Karpas-422 (cell line): Measurements from ENCODE around the gene GGA2. TPM values are rescaled to one million over a fixed set of nuclear protein-coding genes. Genes with fewer than 3 reads are reported as not detected.
A peak's percentile ranks its signal among the peaks of the same experiment; 100 is the strongest.
"Not testable (repeated sequence)": the region's sequence is repeated elsewhere in the genome, so short reads cannot be mapped to it uniquely, and the experiment has no call there.

Experiments
- DNase-seq: peaks from one replicate; pipeline ENCODE4 v3.0.0-alpha.2; 2015
- H2AFZ ChIP-seq: fragments of 200-600 bp; sonication (generic); 2 replicates; pipeline ENCODE4 v1.6.1; 2014; ENCODE audit warnings: antibody characterized with exemption, low read length, mixed read lengths
- H3K27ac ChIP-seq: fragments of 200-600 bp; sonication (generic); 2 replicates; pipeline ENCODE4 v1.5.1; 2014; ENCODE audit warnings: mild to moderate bottlenecking, low read length, moderate library complexity
- H3K27me3 ChIP-seq: fragments of 200-600 bp; sonication (generic); 2 replicates; pipeline ENCODE4 v1.6.1; 2014; ENCODE audit warnings: low read length, mixed read lengths
- H3K36me3 ChIP-seq: fragments of 200-600 bp; sonication (generic); 2 replicates; pipeline ENCODE4 v1.6.1; 2014; ENCODE audit warnings: low read length, mixed read lengths; ENCODE audit not compliant: insufficient read depth
- H3K4me1 ChIP-seq: fragments of 200-600 bp; sonication (generic); 2 replicates; pipeline ENCODE4 v1.6.1; 2014; ENCODE audit warnings: mild to moderate bottlenecking, low read length, mixed read lengths
- H3K4me2 ChIP-seq: fragments of 200-600 bp; sonication (generic); 2 replicates; pipeline ENCODE4 v1.6.1; 2014; ENCODE audit warnings: low read length, low read depth, mild to moderate bottlenecking; ENCODE audit not compliant: poor library complexity, severe bottlenecking
- H3K4me3 ChIP-seq: fragments of 200-600 bp; sonication (generic); 2 replicates; pipeline ENCODE4 v1.5.1; 2014; ENCODE audit warnings: mild to moderate bottlenecking, antibody characterized with exemption, low read length, mixed read lengths
- H3K79me2 ChIP-seq: fragments of 200-600 bp; sonication (generic); 2 replicates; pipeline ENCODE4 v1.6.1; 2014; ENCODE audit warnings: mild to moderate bottlenecking, low read length, mixed read lengths
- H3K9ac ChIP-seq: fragments of 200-600 bp; sonication (generic); 2 replicates; pipeline ENCODE4 v1.6.0; 2014; ENCODE audit warnings: low read length
- H3K9me2 ChIP-seq: fragments of 200-600 bp; sonication (generic), shearing (Covaris generic); replicated peaks from 2 replicates; pipeline ENCODE4 v1.6.0; 2014; ENCODE audit warnings: mild to moderate bottlenecking, low read length, moderate library complexity; ENCODE audit not compliant: insufficient read depth
- H3K9me3 ChIP-seq: fragments of 300-700, 200-600 bp; sonication (generic); 2 replicates; pipeline ENCODE4 v1.6.1; 2014; ENCODE audit warnings: low read length, mixed read lengths
- H4K20me1 ChIP-seq: fragments of 200-600 bp; sonication (generic); 2 replicates; pipeline ENCODE4 v1.6.1; 2014; ENCODE audit warnings: mild to moderate bottlenecking, antibody characterized with exemption, low read length, low read depth; ENCODE audit not compliant: insufficient read depth
- total RNA-seq: library from RNA; depleted of rRNA; stranded (reverse); fragments of >200 nt; shearing (Covaris generic); gene quantifications from 2 replicates; pipeline ENCODE4 v1.2.3, GENCODE V29; 2014; ENCODE audit warnings: low replicate concordance

Gene GGA2
- total RNA-seq, 1 experiment from 2014 or later = 109 TPM

GRCh38 chr16:23540817-23541178 is 30.5 kb upstream of the GGA2 start:
- peaks cover 26% of the 10 kb centered on the region; the same call in 1 of the 2 replicates for H3K36me3 ChIP-seq
- H3K4me2 ChIP-seq, H3K9ac ChIP-seq: not testable (repeated sequence)

DNA sequence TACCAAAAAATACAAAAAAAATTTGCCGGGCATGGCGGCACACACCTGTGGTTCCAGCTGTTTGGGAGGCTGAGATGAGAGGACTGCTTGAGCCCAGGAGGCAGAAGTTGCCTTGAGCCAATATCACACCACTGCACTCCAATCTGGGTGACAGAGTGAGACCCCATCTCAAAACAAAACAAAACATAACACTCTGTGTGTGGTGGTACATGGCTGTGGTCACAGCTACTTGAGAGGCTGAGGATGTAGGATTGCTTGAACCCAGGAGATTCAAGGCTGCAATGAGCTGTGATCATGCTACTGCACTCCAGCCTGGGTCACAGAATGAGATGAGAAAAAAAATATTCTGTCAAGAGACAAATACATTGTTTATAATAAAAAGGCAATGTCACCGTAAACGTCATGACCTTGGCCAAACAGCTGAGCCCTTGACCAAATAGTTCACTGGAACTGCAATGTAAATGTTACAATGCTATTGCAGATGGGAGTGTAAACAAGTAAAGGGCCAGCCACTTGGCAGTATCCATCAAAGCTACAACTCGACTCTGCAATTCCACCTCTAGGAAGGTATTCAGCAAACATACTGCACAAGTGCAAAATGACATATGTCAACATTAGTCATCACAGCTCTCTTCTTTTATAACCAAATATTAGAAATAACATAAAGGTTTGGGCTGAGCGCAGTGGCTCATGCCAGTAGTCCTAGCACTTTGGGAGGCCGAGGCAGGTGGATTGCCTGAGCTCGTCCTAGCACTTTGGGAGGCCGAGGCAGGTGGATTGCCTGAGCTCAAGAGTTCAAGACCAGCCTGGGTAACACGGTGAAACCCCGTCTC is 29.9 kb upstream of the GGA2 start:
- Histone ChIP-seq H3K9me2 (no peaks in the 10 kb centered on the region), H3K27me3 (no peaks in the 10 kb centered on the region), H3K4me3 (no peak overlapping the region), H3K9me3 (no peaks in the 10 kb centered on the region), H4K20me1 (no peaks in the 10 kb centered on the region), H3K36me3 (peaks cover 26% of the 10 kb centered on the region; the same call in 1 of the 2 replicates), H2AFZ (no peak overlapping the region), H3K4me2 (no peak overlapping the region), H3K79me2 (0 out of 2 replicates have a peak, but pooled peaks cover 3% of the 10 kb centered on the region), H3K4me1 (peaks cover 6% of the 10 kb centered on the region), H3K27ac (no peak overlapping the region), H3K9ac (no peak overlapping the region)
- DNase-seq = no peak

More at GRCh38 chr16:23540817-23541178, 30.5 kb upstream of the GGA2 start:
- H3K4me1 ChIP-seq, H3K9me2 ChIP-seq, DNase-seq, H3K9me3 ChIP-seq, H2AFZ ChIP-seq, H3K27me3 ChIP-seq, H3K4me3 ChIP-seq, H3K79me2 ChIP-seq, H4K20me1 ChIP-seq, H3K27ac ChIP-seq: not testable (repeated sequence)

DNA sequence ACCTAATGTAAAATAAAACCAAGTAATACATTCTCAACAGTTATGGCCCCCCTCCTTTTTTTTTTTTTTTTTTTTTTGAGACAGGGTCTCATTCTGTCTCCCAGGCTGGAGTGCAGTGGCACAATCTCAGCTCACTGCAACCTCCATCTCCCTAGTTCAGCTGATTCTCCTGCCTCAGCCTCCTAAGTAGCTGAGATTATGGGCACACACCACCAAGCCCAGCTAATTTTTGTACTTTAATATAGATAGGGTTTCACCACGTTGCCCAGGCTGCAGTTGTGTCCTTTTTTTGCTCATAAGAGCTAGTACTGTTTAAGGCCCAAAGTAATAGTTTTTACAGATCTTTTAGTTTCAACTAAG is 28.6 kb upstream of the GGA2 start:
- no peak overlapping the region for H3K9ac ChIP-seq

GRCh38 chr16:23537390-23537789 is 27.1 kb upstream of the GGA2 start:
- Histone ChIP-seq H3K9ac (no peak overlapping the region), H3K4me3 (no peak overlapping the region), H3K9me3 (no peaks in the 10 kb centered on the region), H3K9me2 (no peaks in the 10 kb centered on the region), H3K27ac (peak overlapping the region; percentile 49; the same call in 1 of the 2 replicates), H3K27me3 (no peaks in the 10 kb centered on the region), H3K4me1 (peaks cover 6% of the 10 kb centered on the region), H2AFZ (no peak overlapping the region), H4K20me1 (no peaks in the 10 kb centered on the region), H3K4me2 (no peak overlapping the region), H3K36me3 (peaks cover 34% of the 10 kb centered on the region), H3K79me2 (0 out of 2 replicates have a peak, but pooled peaks cover 3% of the 10 kb centered on the region)
- DNase-seq = no peak

More for the DNA sequence above, 28.6 kb upstream of the GGA2 start:
- Histone ChIP-seq H3K4me1 (peaks cover 6% of the 10 kb centered on the region), H3K36me3 (peaks cover 33% of the 10 kb centered on the region; the same call in 1 of the 2 replicates), H3K79me2 (0 out of 2 replicates have a peak, but pooled peaks cover 3% of the 10 kb centered on the region), H2AFZ (no peak overlapping the region), H3K4me2 (no peak overlapping the region), H3K27me3 (no peaks in the 10 kb centered on the region), H3K4me3 (no peak overlapping the region), H3K27ac (no peak overlapping the region), H3K9me2 (no peaks in the 10 kb centered on the region), H4K20me1 (no peaks in the 10 kb centered on the region), H3K9me3 (no peaks in the 10 kb centered on the region)
- no peak for DNase-seq

- peaks cover 36% of the 10 kb centered on the region for H3K36me3 ChIP-seq
These were observed 25.6 kb upstream of the GGA2 start for GRCh38 chr16:23535901-23536300.

GRCh38 chr16:23534868-23535860 is 24.9 kb upstream of the GGA2 start:
- Histone ChIP-seq H3K4me3 (no peak overlapping the region), H3K4me1 (peaks cover 6% of the 10 kb centered on the region), H3K27me3 (no peaks in the 10 kb centered on the region), H3K9me2 (no peaks in the 10 kb centered on the region), H3K36me3 (peaks cover 34% of the 10 kb centered on the region), H3K9ac (no peak overlapping the region), H3K27ac (no peak overlapping the region), H3K9me3 (no peaks in the 10 kb centered on the region), H4K20me1 (no peaks in the 10 kb centered on the region), H3K4me2 (no peak overlapping the region), H3K79me2 (no peaks in the 10 kb centered on the region), H2AFZ (no peak overlapping the region)
- DNase-seq = no peak

More at GRCh38 chr16:23535901-23536300, 25.6 kb upstream of the GGA2 start:
- no peak overlapping the region for H3K27ac ChIP-seq
- no peak for DNase-seq
- no peak overlapping the region for H2AFZ ChIP-seq
- H3K27me3 ChIP-seq = no peaks in the 10 kb centered on the region
- no peaks in the 10 kb centered on the region for H4K20me1 ChIP-seq
- H3K4me1 ChIP-seq = peaks cover 6% of the 10 kb centered on the region
- no peaks in the 10 kb centered on the region for H3K79me2 ChIP-seq
- H3K9ac ChIP-seq = no peak overlapping the region
- no peak overlapping the region for H3K4me2 ChIP-seq
- H3K9me2 ChIP-seq = no peaks in the 10 kb centered on the region
- no peaks in the 10 kb centered on the region for H3K9me3 ChIP-seq
- H3K4me3 ChIP-seq = no peak overlapping the region

GRCh38 chr16:23532448-23532847 is 22.2 kb upstream of the GGA2 start:
- Histone ChIP-seq H3K36me3 (peaks cover 30% of the 10 kb centered on the region), H3K4me3 (no peak overlapping the region), H3K27ac (no peak overlapping the region), H3K4me1 (peaks cover 6% of the 10 kb centered on the region), H3K9ac (no peak overlapping the region), H3K27me3 (no peaks in the 10 kb centered on the region), H3K9me2 (no peaks in the 10 kb centered on the region), H3K4me2 (no peak overlapping the region), H4K20me1 (no peaks in the 10 kb centered on the region), H2AFZ (no peak overlapping the region), H3K79me2 (no peaks in the 10 kb centered on the region), H3K9me3 (no peaks in the 10 kb centered on the region)
- DNase-seq = peak; percentile 21

- H3K4me2 ChIP-seq = no peak overlapping the region
- H3K9ac ChIP-seq = no peak overlapping the region
- H2AFZ ChIP-seq = no peak overlapping the region
- no peaks in the 10 kb centered on the region for H3K9me2 ChIP-seq
- DNase-seq = no peak
- no peak overlapping the region for H3K27ac ChIP-seq
- H3K36me3 ChIP-seq = peaks cover 32% of the 10 kb centered on the region
- no peaks in the 10 kb centered on the region for H3K9me3 ChIP-seq
- no peaks in the 10 kb centered on the region for H3K79me2 ChIP-seq
- H4K20me1 ChIP-seq = no peaks in the 10 kb centered on the region
- no peaks in the 10 kb centered on the region for H3K4me1 ChIP-seq
- no peak overlapping the region for H3K4me3 ChIP-seq
- H3K27me3 ChIP-seq = no peaks in the 10 kb centered on the region
These were observed 19.8 kb upstream of the GGA2 start for GRCh38 chr16:23530062-23530461.
